ENCODE measurements around the gene C22orf39. TPM values are rescaled to one million over a fixed set of nuclear protein-coding genes. Genes with fewer than 3 reads are reported as not detected.

C22orf39 gene
- total and polyA plus RNA-seq, 2 donors (not counting 1 experiment from before 2014, with no cell fraction given), result 15.9 to 16.2 TPM

GRCh38 chr22:19457828-19458428 lies 10.4 kb upstream of the C22orf39 start:
- Histone ChIP-seq H3K4me1 (ENCODE audit: control insufficient read depth, extremely low read depth, insufficient read depth, low read length) (peaks cover 3% of the 10 kb centered on the region), H3K27ac (ENCODE audit: insufficient read depth, low read length) (no peak overlapping the region), H3K79me2 (ENCODE audit: control insufficient read depth, insufficient read depth, low read length) (no peaks in the 10 kb centered on the region), H3K27me3 (ENCODE audit: control insufficient read depth, insufficient read depth, low read length) (no peaks in the 10 kb centered on the region), H3K4me3 (replicated peaks in 1 of 4; ENCODE audit: control extremely low read depth in 1 of 4, insufficient read depth in 1 of 4, low read depth in 3 of 4, low read length in 4 of 4) (no peak overlapping the region), H3K4me2 (ENCODE audit: extremely low read depth, insufficient read depth, low read length) (no peak overlapping the region), H4K20me1 (ENCODE audit: control insufficient read depth, extremely low read depth, insufficient read depth, low read length) (no peaks in the 10 kb centered on the region), H3K9me3 (ENCODE audit: control insufficient read depth, insufficient read depth, low read depth, low read length) (no peaks in the 10 kb centered on the region), H2AFZ (ENCODE audit: low read length) (no peak overlapping the region), H3K9ac (ENCODE audit: insufficient read depth, low read length) (no peak overlapping the region), H3K36me3 (ENCODE audit: control insufficient read depth, insufficient read depth, low read length) (peaks cover 22% of the 10 kb centered on the region)
- TF ChIP-seq CTCF (conservative IDR thresholded peaks at IDR 0.05 in 1 of 2, IDR thresholded peaks at IDR 0.05 in 1 of 2; ENCODE audit: low read depth in 1 of 2, low read length in 2 of 2) (no peak), EZH2 (IDR thresholded peaks at IDR 0.05; ENCODE audit: low read length, missing control alignments) (no peak)
- no peak for DNase-seq (ENCODE audit: low read depth in 2 of 2)

GRCh38 chr22:19456541-19456940 lies 9.0 kb upstream of the C22orf39 start:
- H2AFZ ChIP-seq (ENCODE audit: low read length), result no peak overlapping the region

More at GRCh38 chr22:19456541-19456940, 9.0 kb upstream of the C22orf39 start:
- Histone ChIP-seq H4K20me1 (ENCODE audit: control insufficient read depth, extremely low read depth, insufficient read depth, low read length) (no peaks in the 10 kb centered on the region), H3K27ac (ENCODE audit: insufficient read depth, low read length) (no peak overlapping the region), H3K9ac (ENCODE audit: insufficient read depth, low read length) (no peak overlapping the region), H3K4me2 (ENCODE audit: extremely low read depth, insufficient read depth, low read length) (no peak overlapping the region), H3K27me3 (ENCODE audit: control insufficient read depth, insufficient read depth, low read length) (no peaks in the 10 kb centered on the region), H3K4me3 (replicated peaks in 1 of 4; ENCODE audit: control extremely low read depth in 1 of 4, insufficient read depth in 1 of 4, low read depth in 3 of 4, low read length in 4 of 4) (no peak overlapping the region), H3K9me3 (ENCODE audit: control insufficient read depth, insufficient read depth, low read depth, low read length) (no peaks in the 10 kb centered on the region), H3K79me2 (ENCODE audit: control insufficient read depth, insufficient read depth, low read length) (no peaks in the 10 kb centered on the region), H3K4me1 (ENCODE audit: control insufficient read depth, extremely low read depth, insufficient read depth, low read length) (peaks cover 3% of the 10 kb centered on the region), H3K36me3 (ENCODE audit: control insufficient read depth, insufficient read depth, low read length) (peaks cover 22% of the 10 kb centered on the region)
- no peak for DNase-seq (ENCODE audit: low read depth in 2 of 2)
- TF ChIP-seq CTCF (conservative IDR thresholded peaks at IDR 0.05 in 1 of 2, IDR thresholded peaks at IDR 0.05 in 1 of 2; ENCODE audit: low read depth in 1 of 2, low read length in 2 of 2), result no peak
